Uterus (tissue), 4 donors: ENCODE measurements around the gene ELMO2. TPM values are rescaled to one million over a fixed set of nuclear protein-coding genes. Genes with fewer than 3 reads are reported as not detected.

Experiments used
- DNase-seq, 2 donors: peaks; one replicate each; pipeline ENCODE4 v3.0.0-alpha.2; 2019 to 2020
- H3K27ac ChIP-seq, 2 donors: fragments of 200-600 bp; sonication (generic); 1 replicate in 1 of 2; 2 replicates in 1 of 2; pipeline ENCODE4 v1.5.1; 2016 to 2018
- H3K27me3 ChIP-seq, 2 donors: fragments of 200-600 bp; sonication (generic); one replicate each; pipeline ENCODE4 v1.5.1; 2018 to 2019; ENCODE audit warnings: control low read depth in 1 of 2
- H3K36me3 ChIP-seq, 2 donors: fragments of 200-600 bp; sonication (generic); one replicate each; pipeline ENCODE4 v1.5.1; 2019; ENCODE audit warnings: control low read depth in 1 of 2
- H3K4me1 ChIP-seq, 2 donors: fragments of 200-600 bp; sonication (generic); one replicate each; pipeline ENCODE4 v1.5.1; 2018 to 2019; ENCODE audit warnings: control low read depth in 1 of 2
- H3K4me3 ChIP-seq, 2 donors: fragments of 200-600 bp; sonication (generic); 1 replicate in 1 of 2; 2 replicates in 1 of 2; pipeline ENCODE4 v1.5.1; 2018 to 2019; ENCODE audit warnings: mild to moderate bottlenecking in 1 of 2
- H3K9me3 ChIP-seq, 2 donors: fragments of 200-600 bp; sonication (generic); one replicate each; pipeline ENCODE4 v1.5.1; 2019; ENCODE audit warnings: control low read depth in 1 of 2
- POLR2A ChIP-seq, 2 donors: fragments of 450-650 bp; IDR thresholded peaks; one replicate each; pipeline ENCODE4 v1.6.1; 2016; ENCODE audit warnings: antibody characterized with exemption in 2 of 2, mild to moderate bottlenecking in 1 of 2, moderate library complexity in 1 of 2
- intact Hi-C: fragments of 100-400 bp; cut with DNase I; formaldehyde crosslinking; loops from one replicate; pipeline ENCODE4 v1.15.1; 2023; ENCODE audit warnings: low total_unique reads
- total RNA-seq, 4 donors: library from RNA; depleted of rRNA in 3 of 4; stranded (reverse); fragments of >200 nt in 3 of 4; gene quantifications; one replicate each; pipeline versions ENCODE4 v1.1.0 to v1.2.4, GENCODE V29; 2014 to 2023
- TF ChIP-seq, protein P1 (sequence below), 4 experiments: fragments of 200-600 bp in 2 of 4; fragments of 450-650 bp in 2 of 4; sonication (generic) in 2 of 4; IDR thresholded peaks; one replicate each; pipeline ENCODE4 v1.5.1; 2016 to 2019; ENCODE audit warnings: antibody characterized with exemption in 4 of 4, mild to moderate bottlenecking in 2 of 4, moderate library complexity in 1 of 4
- donor health status: DM: yes; HTN: yes; CAD: no.

Gene ELMO2
- total RNA-seq, 4 donors from 2014 or later = 18.5 to 112 (median 57.2) TPM

DNA sequence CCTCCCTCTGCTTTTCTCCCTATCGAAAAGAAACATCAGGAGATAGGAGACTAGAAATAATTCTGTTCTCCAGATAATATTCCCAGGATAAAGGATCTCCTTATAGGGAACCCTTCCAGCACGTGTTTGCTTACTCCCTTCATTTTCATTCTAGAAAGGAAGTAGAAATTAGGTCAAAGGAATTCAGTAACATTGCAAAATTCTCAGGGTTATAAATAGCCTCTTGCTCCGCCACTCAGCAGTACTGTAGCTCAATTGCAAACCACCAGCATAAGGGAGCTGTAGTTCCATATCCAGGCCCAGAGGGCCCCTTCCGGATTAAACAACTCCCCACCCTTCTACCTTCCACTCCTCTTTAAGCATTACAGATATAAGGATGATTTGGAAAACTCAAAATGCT, 6.2 kb downstream of the ELMO2 start:
- peak overlapping the region; percentile 68 to 89 for H3K27ac ChIP-seq
- H3K27me3 ChIP-seq = no peaks in the 10 kb centered on the region
- intact Hi-C loops = no loop called here
- no peak for TF ChIP-seq POLR2A (IDR thresholded peaks at IDR 0.05)
- TF ChIP-seq, protein P1, sequence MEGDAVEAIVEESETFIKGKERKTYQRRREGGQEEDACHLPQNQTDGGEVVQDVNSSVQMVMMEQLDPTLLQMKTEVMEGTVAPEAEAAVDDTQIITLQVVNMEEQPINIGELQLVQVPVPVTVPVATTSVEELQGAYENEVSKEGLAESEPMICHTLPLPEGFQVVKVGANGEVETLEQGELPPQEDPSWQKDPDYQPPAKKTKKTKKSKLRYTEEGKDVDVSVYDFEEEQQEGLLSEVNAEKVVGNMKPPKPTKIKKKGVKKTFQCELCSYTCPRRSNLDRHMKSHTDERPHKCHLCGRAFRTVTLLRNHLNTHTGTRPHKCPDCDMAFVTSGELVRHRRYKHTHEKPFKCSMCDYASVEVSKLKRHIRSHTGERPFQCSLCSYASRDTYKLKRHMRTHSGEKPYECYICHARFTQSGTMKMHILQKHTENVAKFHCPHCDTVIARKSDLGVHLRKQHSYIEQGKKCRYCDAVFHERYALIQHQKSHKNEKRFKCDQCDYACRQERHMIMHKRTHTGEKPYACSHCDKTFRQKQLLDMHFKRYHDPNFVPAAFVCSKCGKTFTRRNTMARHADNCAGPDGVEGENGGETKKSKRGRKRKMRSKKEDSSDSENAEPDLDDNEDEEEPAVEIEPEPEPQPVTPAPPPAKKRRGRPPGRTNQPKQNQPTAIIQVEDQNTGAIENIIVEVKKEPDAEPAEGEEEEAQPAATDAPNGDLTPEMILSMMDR (IDR thresholded peaks at IDR 0.05) = no peak
- H3K4me1 ChIP-seq = peaks cover 10 to 17% of the 10 kb centered on the region in 2 donors
- H3K4me3 ChIP-seq = no peak overlapping the region
- H3K9me3 ChIP-seq = no peaks in the 10 kb centered on the region
- no peaks in the 10 kb centered on the region for H3K36me3 ChIP-seq
- peak; percentile 27 to 28 for DNase-seq

DNA sequence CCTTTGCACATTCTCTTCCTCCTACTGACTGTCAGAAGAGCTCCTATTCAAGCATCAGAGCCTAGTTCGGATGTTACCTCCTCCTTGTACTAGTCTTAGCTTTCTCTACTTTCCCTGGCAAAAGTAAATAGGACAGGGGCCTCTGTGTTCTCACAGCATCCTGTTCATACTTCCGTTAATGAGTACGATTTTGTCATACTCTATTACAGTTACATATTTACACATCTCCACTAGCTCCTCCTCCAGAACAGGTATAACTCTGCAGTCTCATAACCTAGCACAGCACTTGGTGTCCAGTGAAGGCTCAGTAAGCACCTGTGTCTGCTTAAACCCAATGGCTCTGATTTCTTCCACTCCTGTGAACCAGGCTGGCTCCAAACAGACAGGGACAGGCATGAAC, 7.0 kb downstream of the ELMO2 start:
- H3K4me1 ChIP-seq = peaks cover 10 to 17% of the 10 kb centered on the region in 2 donors
- peak overlapping the region; percentile 68 to 89 for H3K27ac ChIP-seq
- no peak for DNase-seq
- H3K27me3 ChIP-seq = no peaks in the 10 kb centered on the region
- TF ChIP-seq, protein P1 (IDR thresholded peaks at IDR 0.05) = no peak
- no peak for TF ChIP-seq POLR2A (IDR thresholded peaks at IDR 0.05)
- intact Hi-C loops = no loop called here
- H3K9me3 ChIP-seq = no peaks in the 10 kb centered on the region
- no peak overlapping the region for H3K4me3 ChIP-seq
- no peaks in the 10 kb centered on the region for H3K36me3 ChIP-seq

DNA sequence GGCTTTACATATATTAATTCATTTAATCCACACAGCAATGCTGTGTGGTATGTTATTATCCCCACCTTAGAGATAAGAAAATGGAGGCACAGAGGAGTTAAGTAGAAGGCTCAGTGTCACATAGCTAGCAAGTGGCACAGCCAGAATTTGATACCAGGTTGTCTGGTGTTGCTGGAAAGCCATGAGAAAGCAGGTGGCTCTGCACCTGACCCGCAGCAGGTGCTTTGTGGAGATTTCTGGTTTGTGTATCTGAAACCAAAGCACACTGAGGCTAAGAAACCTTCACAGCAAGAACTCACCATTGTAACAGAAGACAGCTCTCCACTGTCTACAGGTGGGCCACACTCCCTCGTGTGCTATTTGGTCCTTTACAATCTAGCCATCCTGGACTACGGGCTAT, 7.5 kb downstream of the ELMO2 start:
- Histone ChIP-seq H3K27me3 (no peaks in the 10 kb centered on the region), H3K4me1 (peaks cover 10 to 17% of the 10 kb centered on the region in 2 donors), H3K27ac (peak overlapping the region; percentile 68 to 89), H3K9me3 (no peaks in the 10 kb centered on the region), H3K36me3 (no peaks in the 10 kb centered on the region), H3K4me3 (no peak overlapping the region)
- TF ChIP-seq POLR2A (IDR thresholded peaks at IDR 0.05) = no peak
- TF ChIP-seq, protein P1 (IDR thresholded peaks at IDR 0.05) = no peak
- no peak for DNase-seq
- intact Hi-C loops = no loop called here

DNA sequence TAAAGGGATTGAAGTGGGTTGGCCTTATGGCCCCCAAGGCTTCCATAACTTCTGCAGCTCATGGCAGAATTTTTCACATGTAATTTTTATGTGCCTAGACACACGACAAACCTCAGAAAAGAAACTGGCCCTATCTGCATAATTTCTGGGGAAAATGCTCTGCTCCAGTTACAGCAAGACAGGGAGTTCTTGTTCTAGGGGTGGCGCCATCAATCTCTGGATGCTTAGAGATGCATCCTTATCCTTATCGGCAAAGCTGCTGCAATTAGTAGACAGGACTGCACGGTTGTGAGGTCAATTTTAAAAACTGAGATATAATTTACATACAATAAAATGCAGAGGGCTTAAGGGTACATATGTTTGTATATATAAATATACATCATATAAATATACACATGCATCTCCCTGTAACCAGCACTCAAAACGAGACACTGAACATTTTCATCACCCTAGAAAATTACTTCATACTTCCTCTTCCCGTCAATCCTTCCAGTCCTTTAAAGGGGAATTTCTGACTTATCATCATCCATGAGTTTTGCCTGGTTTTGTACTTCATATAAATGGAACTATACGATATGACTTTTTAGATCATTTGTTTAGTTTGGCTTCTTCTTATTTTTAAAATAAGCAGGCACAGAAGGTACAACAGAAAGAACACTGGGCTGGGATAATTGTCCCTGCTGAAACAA, 10.2 kb downstream of the ELMO2 start:
- no peak overlapping the region for H3K4me3 ChIP-seq
- peaks cover 7 to 10% of the 10 kb centered on the region in 2 donors for H3K4me1 ChIP-seq
- no peaks in the 10 kb centered on the region for H3K27me3 ChIP-seq
- H3K9me3 ChIP-seq = no peaks in the 10 kb centered on the region
- intact Hi-C loops = no loop called here
- no peak overlapping the region for H3K27ac ChIP-seq
- no peak for TF ChIP-seq POLR2A (IDR thresholded peaks at IDR 0.05)
- TF ChIP-seq, protein P1 (IDR thresholded peaks at IDR 0.05) = no peak
- no peaks in the 10 kb centered on the region for H3K36me3 ChIP-seq
- no peak for DNase-seq

DNA sequence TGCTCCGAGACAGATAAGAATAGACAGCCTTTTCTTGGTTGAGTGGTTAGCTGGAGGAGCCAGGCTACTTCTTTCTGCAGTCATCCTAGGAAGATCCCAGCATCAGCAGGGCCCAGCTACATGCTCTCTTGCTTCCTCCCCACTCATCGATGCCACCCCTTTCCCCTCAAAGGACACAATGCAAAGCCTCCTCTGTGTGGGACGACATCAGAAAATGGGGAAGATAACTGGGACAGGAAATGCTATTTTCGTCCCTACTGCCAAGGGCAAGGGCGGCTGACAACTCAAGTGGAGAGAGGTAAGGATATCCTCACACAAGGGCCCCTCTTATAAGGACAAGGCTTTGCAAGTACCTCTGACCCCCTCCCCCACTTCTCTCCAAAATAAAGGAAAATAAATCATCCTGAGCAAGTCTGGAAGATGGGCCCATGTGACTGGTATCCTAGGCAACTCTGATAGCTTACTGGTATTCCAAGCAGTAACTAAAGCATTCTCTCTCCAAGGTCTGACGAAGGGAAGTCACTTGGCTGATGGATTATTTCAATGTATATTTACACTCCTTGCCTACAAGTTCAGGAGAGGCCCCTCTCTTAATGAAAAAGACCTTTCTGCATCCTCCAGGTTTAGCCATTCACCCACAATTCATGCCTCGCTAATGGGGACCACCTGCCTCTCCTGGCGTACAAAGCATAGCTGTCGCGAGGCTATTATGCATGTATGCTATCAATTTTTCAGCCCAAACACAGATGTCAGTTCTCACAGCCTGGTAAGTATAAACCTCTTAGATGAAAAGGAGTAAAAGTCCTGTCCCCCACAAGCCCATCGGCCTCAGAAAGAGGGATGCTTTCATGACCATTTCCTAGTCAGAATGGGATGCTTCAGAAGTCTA, 11.3 kb downstream of the ELMO2 start:
- H3K36me3 ChIP-seq = no peaks in the 10 kb centered on the region
- intact Hi-C loops = no loop called here
- peaks cover 5 to 6% of the 10 kb centered on the region in 2 donors for H3K4me1 ChIP-seq
- no peak for TF ChIP-seq POLR2A (IDR thresholded peaks at IDR 0.05)
- TF ChIP-seq, protein P1 (IDR thresholded peaks at IDR 0.05) = no peak
- no peak for DNase-seq
- H3K4me3 ChIP-seq = no peak overlapping the region
- H3K27ac ChIP-seq = no peak overlapping the region
- no peaks in the 10 kb centered on the region for H3K9me3 ChIP-seq
- no peaks in the 10 kb centered on the region for H3K27me3 ChIP-seq
